CD4-positive, alpha-beta T cell treated with Interleukin-4 for 4 hours (primary cell): ENCODE measurements around the gene HECTD4.

Source experiments
- DNase-seq: peaks from one replicate; pipeline ENCODE4 v3.0.0-alpha.2; 2020

The HECTD4 gene

DNA sequence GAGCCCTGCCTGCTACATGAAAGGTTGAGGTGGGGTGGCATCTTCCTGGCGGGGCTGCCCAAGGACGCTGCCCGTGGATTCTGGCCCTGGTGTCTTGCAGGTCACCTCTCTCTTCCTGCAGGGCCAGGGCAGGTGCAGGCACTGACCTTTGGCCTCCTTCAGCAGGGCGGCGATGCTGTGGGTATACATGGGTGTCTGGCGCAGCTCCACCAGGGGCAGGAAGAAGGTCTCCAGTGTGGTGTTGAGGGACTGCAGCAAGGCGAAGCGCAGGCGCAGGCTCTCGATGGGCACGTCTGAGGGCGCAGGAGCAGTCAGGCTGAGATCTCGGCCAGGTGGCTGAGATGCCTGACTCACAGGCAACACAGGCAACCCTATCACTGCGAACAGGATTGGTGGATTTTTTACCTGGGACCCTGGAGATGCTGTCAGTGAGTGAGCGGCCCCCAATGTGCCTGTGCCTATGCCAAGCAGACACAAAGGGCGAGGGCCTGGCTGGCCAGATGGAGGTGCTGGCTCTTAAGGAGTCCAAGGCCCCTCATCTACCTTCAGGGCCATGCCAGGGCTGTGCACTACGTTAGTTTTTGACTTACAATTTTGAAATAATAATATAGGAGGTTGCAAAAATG lies 211.1 kb downstream of the HECTD4 start:
- no peak for DNase-seq

DNA sequence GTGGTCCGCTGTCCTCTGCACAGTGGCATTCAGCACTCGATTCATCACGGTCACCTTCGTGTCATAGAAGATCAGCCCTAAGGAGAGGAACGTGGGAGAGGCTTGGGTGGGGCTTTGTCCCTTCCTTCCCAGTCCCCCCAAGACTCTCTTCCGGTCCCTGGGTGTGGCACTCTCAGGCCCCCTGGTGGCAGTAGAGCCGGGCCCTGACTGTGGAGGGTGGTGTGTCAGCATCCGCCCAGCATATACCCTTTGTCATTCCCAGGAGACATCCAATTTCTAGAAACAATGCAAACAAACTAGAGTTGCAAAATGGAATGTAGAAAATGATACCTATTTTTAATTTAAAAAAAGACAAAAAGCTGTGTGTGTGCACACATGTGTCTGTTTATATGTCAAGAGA lies 211.9 kb downstream of the HECTD4 start:
- DNase-seq: peak; percentile 26

DNA sequence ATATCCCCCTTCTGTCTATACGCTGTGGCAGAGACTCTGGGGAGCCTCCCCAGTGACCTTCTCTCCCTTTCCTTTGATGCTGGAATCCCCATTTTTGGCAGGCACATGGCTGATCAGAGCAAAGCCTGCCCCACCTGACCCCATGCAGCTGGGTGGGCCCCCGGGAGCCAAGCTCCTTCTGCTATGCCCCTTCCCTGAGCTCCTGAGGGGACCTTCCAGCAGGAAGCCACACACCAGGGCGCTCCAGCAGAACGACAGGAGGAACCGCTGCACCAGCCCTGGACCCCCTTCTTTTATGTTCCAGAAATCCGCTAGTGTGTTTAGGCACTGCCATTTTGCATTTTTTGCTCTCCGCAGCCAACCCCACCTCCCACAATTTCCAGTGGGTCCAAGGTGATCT lies 212.3 kb downstream of the HECTD4 start:
- DNase-seq: no peak

DNA sequence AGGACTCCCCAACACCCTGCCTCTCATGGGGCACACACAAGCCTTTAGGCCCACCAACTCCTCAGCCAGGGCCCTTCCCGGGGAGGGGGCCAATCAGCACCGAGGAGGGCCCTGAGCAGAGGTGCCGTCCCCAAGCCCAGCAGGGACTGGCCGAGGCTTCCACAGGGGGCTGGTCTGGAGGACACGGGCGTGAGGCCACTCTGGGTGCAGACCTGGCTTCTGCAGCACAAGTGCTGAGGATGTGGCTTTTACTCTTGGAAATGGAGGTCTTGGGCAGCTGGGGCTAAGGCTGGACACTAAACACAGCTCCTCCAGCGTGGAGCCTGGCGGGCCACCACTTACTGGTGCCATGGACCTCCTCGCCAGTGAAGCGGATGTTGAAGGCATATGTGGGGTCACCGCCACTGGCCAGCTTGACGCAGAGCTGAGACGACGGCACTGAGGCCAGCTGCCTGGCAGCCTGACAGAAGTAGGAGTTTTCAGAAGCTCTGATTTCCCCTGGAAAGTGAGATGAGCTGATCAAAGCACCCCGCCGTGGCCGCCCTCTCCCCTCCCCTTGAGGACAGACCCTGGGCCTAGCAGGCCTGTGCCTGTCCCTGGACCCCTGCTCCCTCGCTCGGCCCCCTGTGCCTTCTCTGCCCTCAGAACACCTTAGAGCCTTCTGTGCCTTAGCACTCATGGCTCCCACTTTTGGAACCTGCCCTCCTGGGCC lies 212.9 kb downstream of the HECTD4 start:
- no peak for DNase-seq

DNA sequence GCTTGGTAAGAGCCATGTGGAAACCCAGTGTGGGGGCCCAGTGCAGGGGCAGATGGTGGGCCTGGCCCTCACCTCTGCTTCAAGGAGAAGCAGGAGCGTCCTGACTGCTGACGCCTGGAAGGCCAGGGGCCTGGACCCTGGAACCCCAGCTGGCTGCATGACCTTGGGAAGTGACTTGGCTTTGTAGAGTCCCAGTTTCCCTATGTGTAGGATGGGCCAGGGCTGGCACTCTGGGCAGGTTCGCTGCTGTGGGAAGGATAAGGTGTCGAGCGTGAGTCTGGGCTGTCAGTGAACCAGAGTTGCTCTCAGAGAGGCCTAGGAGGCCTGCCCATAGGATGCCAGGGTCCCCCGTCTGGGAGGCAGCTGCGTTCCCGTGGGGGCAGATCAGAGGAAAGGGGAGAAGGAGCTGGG lies 213.7 kb downstream of the HECTD4 start:
- no peak for DNase-seq

DNA sequence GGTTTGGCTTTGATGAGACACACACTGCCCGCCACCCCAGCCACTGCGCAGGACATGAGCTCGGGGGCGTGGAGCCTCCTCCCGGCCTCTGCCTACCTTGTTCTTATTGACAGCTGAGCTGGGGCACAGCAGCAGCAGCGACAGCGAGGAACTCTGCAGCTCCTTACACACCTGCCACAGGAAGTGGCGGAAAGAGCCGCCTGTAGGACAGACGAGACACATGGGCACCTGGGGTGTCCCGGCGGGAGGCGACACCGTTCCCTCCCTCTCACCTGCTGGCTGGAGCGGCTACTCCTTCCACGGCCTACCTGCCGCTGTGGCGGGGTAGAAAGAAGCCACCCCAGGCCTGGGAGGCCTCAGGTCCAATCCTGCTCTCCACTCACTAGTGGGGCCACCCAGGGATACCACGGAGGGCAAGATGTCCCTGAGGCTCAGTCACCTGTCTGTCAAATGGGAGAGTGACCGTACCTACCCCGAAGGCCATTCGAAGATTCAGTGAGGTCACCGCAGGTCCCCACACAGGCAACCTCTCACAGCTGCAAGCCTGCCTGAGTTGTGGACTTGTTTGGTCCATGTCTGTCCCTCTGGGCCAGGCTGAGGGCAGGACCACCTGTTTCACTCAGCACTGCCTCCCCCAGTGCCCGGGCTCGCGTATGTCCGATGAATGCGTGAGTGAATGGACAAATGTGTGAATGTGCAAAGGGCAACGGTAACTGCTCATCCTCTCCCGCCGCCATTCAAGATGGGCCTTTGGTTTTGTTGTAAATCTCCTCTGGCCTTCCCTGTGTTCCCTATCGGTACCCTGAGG lies 214.3 kb downstream of the HECTD4 start:
- DNase-seq: no peak

DNA sequence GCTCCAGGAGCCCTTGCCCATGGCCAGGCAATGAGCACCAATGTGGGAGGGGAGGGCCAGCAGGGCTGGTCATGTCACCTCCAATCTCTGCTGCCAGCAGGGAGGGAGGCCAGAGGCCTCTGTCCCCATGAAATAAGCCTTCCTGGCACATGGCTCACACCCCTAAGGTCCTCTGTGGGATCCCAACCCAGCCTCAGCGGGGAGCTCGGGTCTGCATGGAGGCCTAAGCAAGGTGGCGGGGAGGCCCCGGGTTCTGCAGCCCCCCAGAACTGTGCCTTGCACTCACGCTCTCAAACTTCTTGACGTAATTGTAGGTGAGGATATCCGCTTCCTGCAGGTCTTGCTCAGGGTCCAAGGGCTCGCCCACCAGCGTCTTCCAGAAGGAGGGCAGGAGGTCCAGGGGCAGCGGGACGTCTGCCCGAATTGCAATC lies 215.2 kb downstream of the HECTD4 start:
- DNase-seq: no peak

DNA sequence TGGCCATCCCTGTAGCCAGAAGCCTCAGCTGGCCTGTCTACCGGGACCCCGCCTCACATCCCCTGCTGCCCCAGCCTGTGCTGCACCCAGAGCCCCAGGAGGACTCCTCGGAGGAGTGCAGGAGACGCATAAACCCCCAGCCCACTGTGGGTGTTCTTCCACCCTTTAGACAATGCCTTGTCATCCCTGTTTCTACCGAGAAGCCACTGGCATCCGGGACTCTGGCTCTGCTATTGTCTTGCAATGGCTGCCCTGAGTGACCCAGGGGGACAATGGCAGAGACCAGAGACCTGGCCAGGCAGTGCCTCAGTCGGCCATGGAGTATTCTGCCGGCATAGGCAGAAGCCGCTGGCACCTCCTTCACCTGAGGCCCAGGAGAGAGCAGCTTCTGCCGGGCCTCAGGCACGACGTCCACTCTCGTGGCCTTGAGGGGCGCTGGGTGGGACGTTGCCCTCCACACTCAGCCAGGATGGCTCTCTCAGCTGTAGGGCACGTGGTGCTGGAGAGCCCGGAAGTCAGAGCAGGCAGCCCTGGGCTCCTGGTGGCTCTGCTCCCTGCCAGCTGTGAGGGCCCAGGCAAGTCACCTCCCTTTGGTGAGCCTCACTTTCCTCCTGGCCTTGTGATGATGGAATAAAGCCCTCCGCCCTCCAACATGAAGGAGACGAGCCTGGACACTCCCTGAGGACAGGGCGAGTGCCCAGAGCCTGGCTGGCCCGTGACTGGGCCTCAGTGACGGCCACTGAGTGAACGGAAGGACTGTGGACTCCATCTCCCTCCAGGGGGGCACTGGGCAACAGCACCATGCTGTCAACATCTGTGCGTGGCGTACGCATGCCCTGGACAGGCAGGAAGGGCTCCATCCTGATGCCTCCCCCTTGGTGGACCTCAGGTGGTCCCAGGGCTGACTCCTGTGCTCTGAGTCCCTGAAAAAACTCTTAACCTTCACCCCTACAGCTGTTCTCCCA lies 215.9 kb downstream of the HECTD4 start:
- no peak for DNase-seq

DNA sequence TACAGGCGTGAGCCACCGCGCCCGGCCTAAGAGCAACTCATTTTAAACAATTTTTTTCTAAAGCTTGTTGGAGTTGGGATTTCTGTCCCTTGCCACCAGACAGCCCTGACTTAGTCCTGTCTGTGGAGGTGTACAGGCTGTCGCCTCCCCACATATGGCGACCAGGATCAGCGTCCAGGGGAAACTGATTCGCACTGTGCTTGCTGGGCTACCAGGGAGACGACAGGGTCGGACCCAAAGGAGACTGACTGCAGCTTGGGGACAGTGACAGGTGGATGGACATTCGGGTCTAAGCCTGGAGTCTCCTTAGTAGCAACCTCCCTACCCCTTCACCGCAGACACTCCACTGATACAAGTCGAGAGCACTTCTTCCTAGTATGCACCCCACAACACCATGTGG lies 216.6 kb downstream of the HECTD4 start:
- no peak for DNase-seq

DNA sequence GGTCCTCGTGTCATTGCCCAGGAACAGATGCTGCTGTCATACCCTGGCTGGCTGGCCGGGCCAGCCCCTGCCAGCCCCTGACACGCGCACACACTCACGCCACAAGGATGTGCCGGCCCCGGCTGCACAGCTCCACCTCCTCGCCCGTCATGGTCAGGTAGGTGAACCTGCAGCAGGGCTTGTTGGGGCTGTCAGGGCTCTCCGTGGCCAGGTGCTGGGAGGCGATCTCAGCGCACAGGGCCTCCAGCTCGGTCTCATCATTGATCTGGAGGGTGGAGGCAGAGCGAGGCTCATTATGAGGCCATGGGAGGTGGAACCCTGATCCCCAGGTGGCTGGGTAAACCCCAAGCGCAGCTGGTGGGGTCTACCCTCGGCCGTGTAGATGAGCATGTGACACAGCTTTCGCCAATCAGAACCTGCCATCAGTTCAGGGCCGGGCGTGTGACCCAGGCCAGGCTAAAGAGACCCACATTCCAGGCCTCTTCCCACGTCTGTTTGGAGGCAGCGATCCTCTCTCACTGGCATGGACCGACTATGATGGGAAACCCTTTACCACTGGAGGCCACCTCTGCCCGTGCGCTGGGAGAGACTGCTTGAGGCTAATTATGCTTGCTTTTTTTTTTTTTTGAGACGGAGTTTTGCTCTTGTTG lies 218.1 kb downstream of the HECTD4 start:
- no peak for DNase-seq

DNA sequence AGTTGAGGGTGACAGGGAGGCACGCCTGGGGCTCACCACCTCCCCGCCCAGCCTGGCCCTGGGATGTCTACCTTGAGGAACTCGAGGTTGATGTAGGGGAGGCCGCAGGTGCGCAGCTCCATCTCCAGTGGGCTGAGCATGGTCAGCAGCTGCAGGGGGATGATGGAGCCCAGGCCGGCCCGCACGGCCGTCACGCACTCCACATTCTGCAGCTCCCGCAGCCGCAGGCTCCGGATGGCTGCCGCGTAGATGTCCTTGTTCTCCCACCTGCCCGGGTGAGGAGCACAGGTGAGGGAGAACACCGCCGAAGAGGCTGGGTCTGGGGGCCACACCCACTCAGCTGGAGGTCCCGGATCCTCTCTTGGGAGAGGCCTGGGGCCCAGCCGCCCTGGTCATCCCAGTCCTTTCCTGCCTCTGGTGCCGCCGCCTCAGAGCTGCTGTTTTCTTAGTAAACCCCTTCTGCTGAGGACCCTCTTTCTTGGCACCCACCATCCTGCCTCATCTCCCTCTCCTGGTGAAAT lies 218.7 kb downstream of the HECTD4 start:
- DNase-seq: no peak

DNA sequence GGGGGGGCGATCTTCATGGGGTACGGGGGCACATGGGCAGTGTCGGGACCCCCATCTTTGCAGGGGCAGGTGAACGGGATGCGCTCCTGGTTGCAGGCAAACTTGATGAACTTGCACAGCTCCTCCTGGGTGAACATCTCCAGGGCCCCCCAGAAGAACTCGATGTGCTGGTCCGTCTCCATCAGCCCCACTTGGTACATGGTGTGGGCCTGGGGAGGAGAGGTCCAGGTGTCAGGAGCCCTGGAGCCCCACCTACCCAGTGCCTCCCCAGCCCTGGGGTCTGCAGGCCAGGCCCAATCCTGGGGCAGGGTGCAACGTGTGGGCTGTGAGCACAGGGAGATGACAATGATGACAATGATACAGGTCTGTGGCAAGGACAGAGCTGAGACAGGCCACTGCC lies 219.2 kb downstream of the HECTD4 start:
- no peak for DNase-seq

DNA sequence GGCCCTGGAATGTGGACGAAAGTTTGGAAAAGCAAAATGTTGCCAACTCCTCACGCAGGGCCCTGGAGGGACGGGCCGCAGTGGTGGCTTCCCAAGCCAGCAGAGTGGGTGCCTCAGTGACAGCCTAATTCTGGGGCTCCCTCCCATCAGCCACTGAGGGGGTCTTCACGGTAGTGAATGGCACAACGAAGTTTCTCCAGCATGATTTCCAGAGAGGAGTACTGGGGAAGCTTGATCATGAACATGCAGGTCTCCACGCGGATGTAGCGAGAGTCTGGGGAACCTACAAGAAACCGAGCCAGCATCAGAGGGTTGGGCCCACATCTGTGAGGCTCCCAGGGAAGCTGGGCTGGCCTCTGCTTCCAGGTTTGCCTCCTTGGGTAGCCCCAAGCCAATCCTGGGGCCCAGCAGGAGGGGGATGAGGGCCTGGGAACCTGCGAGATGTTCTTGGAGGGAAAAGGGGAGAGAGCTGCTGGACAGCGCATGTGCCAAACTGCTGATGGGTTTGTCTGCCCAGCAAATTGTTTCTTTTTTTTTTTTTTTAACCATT lies 219.9 kb downstream of the HECTD4 start:
- DNase-seq: no peak

DNA sequence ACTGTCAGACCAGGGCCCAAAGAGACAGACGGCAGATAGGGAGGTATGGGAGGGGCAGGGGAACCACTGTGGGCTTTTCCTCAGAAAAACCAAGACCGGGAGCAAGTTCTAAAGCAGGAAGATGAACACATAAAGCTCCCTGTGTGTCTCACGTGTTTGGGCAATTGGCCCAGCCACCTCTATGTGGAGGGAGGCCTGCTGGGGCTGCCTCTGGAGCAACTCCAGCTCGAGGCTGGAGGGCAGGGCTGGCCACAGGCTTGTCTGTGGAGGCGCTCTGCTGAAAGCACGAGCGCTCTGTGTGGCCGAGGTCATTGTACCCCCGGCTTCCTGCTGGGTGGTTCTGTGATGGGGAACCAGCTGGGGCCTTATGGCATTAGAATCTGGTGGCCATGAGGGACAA lies 220.5 kb downstream of the HECTD4 start:
- no peak for DNase-seq

DNA sequence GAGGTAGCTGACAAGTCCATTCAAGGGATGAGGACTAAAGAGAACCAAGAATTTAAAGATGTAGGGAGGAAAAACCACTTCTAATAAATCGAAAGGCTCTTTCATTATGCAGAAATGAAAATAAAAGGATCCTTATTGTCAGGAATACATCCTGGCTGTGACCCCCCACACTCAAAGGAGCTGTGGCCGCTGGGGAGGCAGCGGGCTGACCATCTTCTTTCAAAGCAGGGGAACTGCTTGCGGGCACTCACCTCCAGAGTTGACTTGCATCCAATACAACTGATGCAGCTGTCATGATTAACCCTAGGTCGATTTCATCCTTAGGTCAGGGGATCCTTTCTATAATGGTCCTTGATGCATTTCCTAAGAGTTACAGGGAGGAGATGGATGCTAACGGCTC lies 221.6 kb downstream of the HECTD4 start:
- DNase-seq: no peak

DNA sequence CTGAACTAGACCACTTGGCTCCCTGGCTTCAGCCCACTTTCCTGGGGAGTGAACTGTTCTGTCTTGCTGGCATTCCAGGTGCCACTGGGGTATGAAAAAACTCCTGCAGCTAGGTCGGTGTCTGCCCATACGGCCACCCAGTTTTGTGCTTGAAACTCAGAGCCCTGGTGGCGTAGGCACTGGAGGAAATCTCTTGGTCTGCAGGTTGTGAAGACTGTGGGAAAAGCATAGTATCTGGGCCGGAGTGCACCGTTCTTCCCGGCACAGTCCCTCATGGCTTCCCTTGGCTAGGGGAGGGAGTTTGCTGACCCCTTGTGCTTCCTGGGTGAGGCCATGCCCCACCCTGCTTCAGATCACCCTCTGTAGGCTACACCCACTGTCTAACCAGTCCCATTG lies 223.1 kb downstream of the HECTD4 start:
- DNase-seq: no peak

DNA sequence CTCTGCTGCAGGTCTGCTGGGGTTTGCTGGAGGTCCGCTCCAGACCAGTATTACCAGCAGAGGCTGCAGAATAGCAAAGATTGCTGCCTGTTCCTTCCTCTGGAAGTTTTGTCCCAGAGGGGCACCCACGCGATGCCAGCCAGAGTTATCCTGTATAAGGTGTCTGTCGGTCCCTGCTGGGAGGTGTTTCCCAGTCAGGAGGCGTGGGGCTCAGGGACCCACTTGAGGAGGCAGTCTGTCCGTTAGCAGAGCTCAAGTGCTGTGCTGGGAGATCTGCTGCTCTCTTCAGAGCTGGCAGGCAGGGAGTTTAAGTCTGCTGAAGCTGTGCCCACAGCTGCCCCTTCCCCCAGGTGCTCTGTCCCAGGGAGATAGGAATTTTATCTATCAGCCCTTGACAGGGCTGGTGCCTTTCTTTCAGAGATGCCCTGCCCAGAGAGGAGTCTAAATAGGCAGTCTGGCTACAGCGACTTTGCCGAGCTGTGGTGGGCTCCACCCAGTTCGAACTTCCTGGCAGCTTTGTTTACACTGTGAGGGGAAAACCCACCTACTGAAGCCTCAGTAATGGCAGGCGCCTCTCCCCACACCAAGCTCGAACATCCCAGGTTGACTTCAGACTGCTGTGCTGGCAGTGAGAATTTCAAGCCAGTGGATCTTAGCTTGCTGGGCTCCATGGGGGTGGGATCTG lies 223.6 kb downstream of the HECTD4 start:
- DNase-seq: peak; percentile 74

DNA sequence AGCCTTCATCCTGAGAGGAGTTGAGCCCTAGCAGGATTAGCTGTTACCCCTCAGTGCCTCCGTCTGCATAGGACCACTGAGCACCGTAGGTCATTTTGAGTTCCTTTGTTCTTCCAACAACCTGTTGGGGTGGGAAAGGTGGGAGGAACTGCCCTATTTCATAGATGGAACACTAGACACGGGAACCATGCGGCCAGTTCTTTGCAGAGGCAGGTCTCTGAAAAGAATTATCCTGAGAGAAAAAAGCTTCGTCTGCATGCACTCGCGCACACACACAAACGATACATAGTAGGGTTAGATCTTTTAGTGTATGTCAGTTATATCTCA lies 228.4 kb downstream of the HECTD4 start:
- DNase-seq: no peak

DNA sequence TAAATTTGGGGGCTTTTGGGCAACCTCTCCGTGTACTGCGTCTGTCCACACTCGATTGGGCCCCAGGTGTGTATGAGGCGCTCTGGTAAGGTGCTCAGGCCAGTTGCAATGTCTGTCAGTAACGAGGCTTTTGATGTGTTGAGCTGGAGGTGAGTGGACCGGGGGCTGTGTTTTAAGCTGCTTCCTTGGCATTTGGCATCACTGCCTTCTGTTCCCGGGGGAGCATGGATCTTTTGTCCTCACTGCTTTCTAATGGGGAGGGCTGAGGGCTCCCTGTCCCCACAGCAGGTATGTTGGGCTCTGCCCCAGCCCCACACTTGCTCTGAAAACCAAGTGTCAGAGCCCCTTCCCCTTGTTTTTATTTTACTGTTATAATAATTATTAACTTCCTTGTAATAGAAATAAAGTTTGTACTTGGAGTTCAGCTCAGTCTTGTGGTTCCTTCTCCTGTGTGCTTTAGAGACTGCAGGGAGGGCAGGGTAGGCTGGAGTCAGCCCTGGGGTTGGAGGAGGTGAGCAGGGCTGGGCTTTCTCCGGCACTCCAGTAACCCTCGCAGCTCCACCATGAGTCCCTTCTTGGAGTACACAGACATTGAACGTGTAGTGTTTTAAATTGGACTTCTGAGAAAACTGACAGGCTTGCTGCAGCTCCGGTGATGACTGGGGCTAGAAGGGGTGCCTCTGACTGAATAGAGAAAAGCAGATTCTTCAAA lies 228.9 kb downstream of the HECTD4 start:
- no peak for DNase-seq

DNA sequence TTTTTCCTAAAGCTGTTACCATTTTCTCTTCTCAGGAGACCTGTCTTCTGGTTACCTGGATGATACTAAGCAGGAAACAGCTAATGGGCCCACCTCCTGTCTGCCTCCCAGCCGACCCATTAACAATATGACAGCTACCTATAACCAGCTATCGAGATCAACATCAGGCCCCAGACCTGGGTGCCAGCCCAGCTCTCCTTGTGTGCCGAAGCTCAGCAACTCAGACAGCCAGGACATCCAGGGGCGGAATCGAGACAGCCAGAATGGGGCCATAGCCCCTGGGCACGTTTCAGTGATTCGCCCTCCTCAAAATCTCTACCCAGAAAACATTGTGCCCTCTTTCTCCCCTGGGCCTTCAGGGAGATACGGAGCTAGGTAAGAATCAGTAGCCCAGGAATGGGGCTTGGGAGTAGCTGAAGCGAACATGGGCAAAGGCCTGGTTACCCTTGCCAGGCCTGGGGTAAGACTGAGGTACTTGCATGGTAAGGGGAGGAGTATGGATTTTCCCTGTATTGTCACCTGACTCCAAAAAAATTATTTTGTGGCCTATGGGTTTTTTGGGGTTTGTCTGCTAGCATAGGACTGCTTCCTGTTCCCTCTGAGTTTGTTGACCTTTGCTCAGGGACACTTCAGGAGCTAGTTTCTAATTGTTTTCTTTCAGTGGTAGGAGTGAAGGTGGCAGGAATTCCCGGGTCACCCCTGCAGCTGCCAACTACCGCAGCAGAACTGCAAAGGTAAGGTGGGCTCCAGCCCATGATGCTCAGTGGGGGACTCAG lies 230.3 kb downstream of the HECTD4 start:
- DNase-seq: no peak
